IMR-90 (cell line): ENCODE results near the gene SOX6. TPM values are rescaled to one million over a fixed set of nuclear protein-coding genes. Genes with fewer than 3 reads are reported as not detected.

ENCODE experiments used
- ATAC-seq: fragments of 200-7000 bp; cut with Tn5 transposase; 2 replicates; pipeline ENCODE4 v1.9.1; 2020; ENCODE audit warnings: low read depth, mild to moderate bottlenecking, moderate library complexity
- BruUV-seq: library from RNA; stranded (reverse); fragments of 400-500 nt; replicated peaks from 2 replicates; lab custom pipeline; 2021; lab: Mats Ljungman, UMichigan
- CTCF ChIA-PET: fragments of 300-600 bp; formaldehyde crosslinking; extraction: SDS; loops from one replicate; lab custom pipeline; 2021; ENCODE audit warnings: antibody characterized with exemption; lab: Yijun Ruan, JAX
- POLR2A ChIA-PET: fragments of 300-600 bp; sonication (Branson Sonifier 250); formaldehyde crosslinking; loops from one replicate; lab custom pipeline; 2022; ENCODE audit warnings: antibody characterized with exemption; ENCODE audit not compliant: unreplicated experiment; lab: Charles Lee
- DNase-seq: peaks from one replicate; pipeline ENCODE4 v3.0.0; 2013
- H2AFZ ChIP-seq: replicated peaks from 2 replicates; pipeline ENCODE3; 2013; ENCODE audit warnings: low read length, mild to moderate bottlenecking; ENCODE audit not compliant: poor library complexity
- H2AK5ac ChIP-seq: 2 replicates; pipeline ENCODE4 v1.6.1; 2013; ENCODE audit warnings: low read depth, low read length, inconsistent platforms
- H2AK9ac ChIP-seq: replicated peaks from 2 replicates; pipeline ENCODE3; 2013; ENCODE audit warnings: mild to moderate bottlenecking, low read depth, low read length, moderate library complexity; ENCODE audit not compliant: poor library complexity
- H2BK120ac ChIP-seq: 2 replicates; pipeline ENCODE4 v1.6.1; 2013; ENCODE audit warnings: low read depth, low read length, inconsistent platforms
- H2BK15ac ChIP-seq: 3 replicates; pipeline ENCODE4 v1.6.1; 2013; ENCODE audit warnings: low read depth, low read length, inconsistent platforms
- H2BK20ac ChIP-seq: 2 replicates; pipeline ENCODE4 v1.6.1; 2013; ENCODE audit warnings: low read depth, mild to moderate bottlenecking, inconsistent platforms, low read length, moderate library complexity
- H2BK5ac ChIP-seq: 2 replicates; pipeline ENCODE4 v1.6.1; 2013; ENCODE audit warnings: mild to moderate bottlenecking, low read depth, low read length, inconsistent platforms; ENCODE audit not compliant: poor library complexity, severe bottlenecking
- H3K14ac ChIP-seq: replicated peaks from 2 replicates; pipeline ENCODE4 v1.6.1; 2013; ENCODE audit warnings: low read depth, low read length, inconsistent platforms
- H3K18ac ChIP-seq: 2 replicates; pipeline ENCODE4 v1.6.1; 2013; ENCODE audit warnings: low read depth, low read length, control low read depth
- H3K23ac ChIP-seq: 2 replicates; pipeline ENCODE4 v1.6.1; 2013; ENCODE audit warnings: low read depth, low read length, inconsistent platforms
- H3K27ac ChIP-seq: 2 replicates; pipeline ENCODE4 v1.5.1; 2013; ENCODE audit warnings: mild to moderate bottlenecking, control low read depth, low read length; ENCODE audit not compliant: insufficient read depth
- H3K27me3 ChIP-seq: 2 replicates; pipeline ENCODE4 v1.6.1; 2013; ENCODE audit warnings: low read length; ENCODE audit not compliant: control insufficient read depth, insufficient read depth
- H3K36me3 ChIP-seq: 2 replicates; pipeline ENCODE4 v1.6.1; 2013; ENCODE audit warnings: low read length, mixed read lengths; ENCODE audit not compliant: control insufficient read depth, insufficient read depth
- H3K4ac ChIP-seq: 2 replicates; pipeline ENCODE4 v1.6.1; 2013; ENCODE audit warnings: low read depth, low read length, inconsistent platforms
- H3K4me1 ChIP-seq: 2 replicates; pipeline ENCODE4 v1.6.1; 2013; ENCODE audit warnings: low read length, mixed read lengths; ENCODE audit not compliant: control insufficient read depth, insufficient read depth
- H3K4me2 ChIP-seq: 2 replicates; pipeline ENCODE4 v1.6.1; 2013; ENCODE audit warnings: low read depth, mild to moderate bottlenecking, control low read depth, low read length, moderate library complexity
- H3K4me3 ChIP-seq: 2 replicates; pipeline ENCODE4 v1.5.1; 2013; ENCODE audit warnings: low read depth, mild to moderate bottlenecking, control low read depth, low read length, moderate library complexity; ENCODE audit not compliant: insufficient read depth
- H3K56ac ChIP-seq: 2 replicates; pipeline ENCODE4 v1.6.1; 2013; ENCODE audit warnings: low read length, inconsistent platforms; ENCODE audit not compliant: insufficient read depth; ENCODE audit errors: extremely low read depth
- H3K79me1 ChIP-seq, 2 experiments: 2 replicates each; pipeline ENCODE4 v1.6.1; 2013; ENCODE audit warnings: low read length in 2 of 2, inconsistent platforms in 1 of 2, low read depth in 1 of 2
- H3K9ac ChIP-seq: 2 replicates; pipeline ENCODE4 v1.6.1; 2013; ENCODE audit warnings: low read depth, low read length, control low read depth
- H3K9me1 ChIP-seq: 2 replicates; pipeline ENCODE4 v1.6.1; 2013; ENCODE audit warnings: low read length, inconsistent platforms; ENCODE audit not compliant: insufficient read depth
- H3K9me3 ChIP-seq: 2 replicates; pipeline ENCODE4 v1.6.1; 2013; ENCODE audit warnings: low read length; ENCODE audit not compliant: control insufficient read depth, insufficient read depth
- H4K20me1 ChIP-seq: 2 replicates; pipeline ENCODE4 v1.6.1; 2013; ENCODE audit warnings: low read length, inconsistent platforms; ENCODE audit not compliant: insufficient read depth
- H4K5ac ChIP-seq: 2 replicates; pipeline ENCODE4 v1.6.1; 2013; ENCODE audit warnings: mild to moderate bottlenecking, low read depth, low read length, control low read depth
- H4K8ac ChIP-seq, 2 experiments: 2 replicates each; pipeline ENCODE4 v1.6.1; 2013; ENCODE audit warnings: low read depth in 2 of 2, low read length in 2 of 2, control low read depth in 1 of 2, inconsistent platforms in 1 of 2
- H4K91ac ChIP-seq: 2 replicates; pipeline ENCODE4 v1.6.1; 2013; ENCODE audit warnings: low read depth, low read length, inconsistent platforms; ENCODE audit not compliant: insufficient read depth
- BHLHE40 ChIP-seq: fragments of 150-350 bp; IDR thresholded peaks from 2 replicates; pipeline ENCODE4 v1.6.1; 2016; ENCODE audit warnings: mild to moderate bottlenecking, low read depth, low read length
- CEBPB ChIP-seq: IDR thresholded peaks from 2 replicates; pipeline ENCODE4 v1.6.1; 2012; ENCODE audit warnings: low read depth, low read length, improper control_type of control experiment
- CHD1 ChIP-seq: IDR thresholded peaks from 2 replicates; pipeline ENCODE4 v1.6.1; 2012; ENCODE audit warnings: low read depth, low read length, improper control_type of control experiment
- CTCF ChIP-seq: conservative IDR thresholded peaks from 2 replicates; pipeline ENCODE4 v1.5.1; 2012; ENCODE audit warnings: mild to moderate bottlenecking, low read depth, low read length, improper control_type of control experiment
- ELK1 ChIP-seq: fragments of 150-350 bp; IDR thresholded peaks from 2 replicates; pipeline ENCODE4 v1.6.1; 2016; ENCODE audit warnings: low read depth, mild to moderate bottlenecking, low read length, moderate library complexity, borderline replicate concordance
- FOS ChIP-seq: fragments of 150-350 bp; IDR thresholded peaks from 2 replicates; pipeline ENCODE4 v1.6.1; 2016; ENCODE audit warnings: low read depth, low read length
- MAFK ChIP-seq: IDR thresholded peaks from 2 replicates; pipeline ENCODE4 v1.6.1; 2012; ENCODE audit warnings: low read depth, low read length, improper control_type of control experiment
- MAZ ChIP-seq: IDR thresholded peaks from 2 replicates; pipeline ENCODE4 v1.6.1; 2012; ENCODE audit warnings: low read depth, mild to moderate bottlenecking, low read length, improper control_type of control experiment, moderate library complexity, borderline replicate concordance
- MXI1 ChIP-seq: IDR thresholded peaks from 2 replicates; pipeline ENCODE4 v1.6.1; 2012; ENCODE audit warnings: low read depth, mild to moderate bottlenecking, low read length, moderate library complexity, borderline replicate concordance
- NFE2L2 ChIP-seq: fragments of 150-350 bp; IDR thresholded peaks from 2 replicates; pipeline ENCODE4 v1.6.1; 2016; ENCODE audit warnings: low read depth, mild to moderate bottlenecking, low read length
- POLR2A ChIP-seq: IDR thresholded peaks from 2 replicates; pipeline ENCODE4 v1.6.1; 2012; ENCODE audit warnings: mild to moderate bottlenecking, low read depth, low read length
- RCOR1 ChIP-seq: IDR thresholded peaks from 2 replicates; pipeline ENCODE4 v1.6.1; 2012; ENCODE audit warnings: mild to moderate bottlenecking, low read length, improper control_type of control experiment; ENCODE audit not compliant: insufficient replicate concordance
- RFX5 ChIP-seq: IDR thresholded peaks from 2 replicates; pipeline ENCODE4 v1.8.0; 2012; ENCODE audit warnings: low read depth, mild to moderate bottlenecking, low read length, moderate library complexity
- SMC3 ChIP-seq: fragments of 150-350 bp; IDR thresholded peaks from 2 replicates; pipeline ENCODE4 v1.6.1; 2016; ENCODE audit warnings: low read depth, mild to moderate bottlenecking, antibody characterized with exemption, low read length, moderate library complexity
- USF2 ChIP-seq: fragments of 150-350 bp; IDR thresholded peaks from 2 replicates; pipeline ENCODE4 v1.6.1; 2017; ENCODE audit warnings: mild to moderate bottlenecking, antibody characterized with exemption, low read length, low read depth
- WGBS, 2 experiments: methylation state at CpG; one replicate each; pipeline versions ENCODE4 v1.1.5 to v1.1.7; 2013; ENCODE audit warnings: missing lambda C conversion rate in 2 of 2; ENCODE audit not compliant: insufficient read length in 1 of 2; ENCODE audit errors: extremely low coverage in 2 of 2; 5-methylcytosine and 5-hydroxymethylcytosine counted together
- dilution Hi-C: fragments of 300-500 bp; cut with HindIII; formaldehyde crosslinking; loops from one replicate; pipeline ENCODE4 v1.14.3; 2018; ENCODE audit warnings: low sequenced_read_pairs; ENCODE audit not compliant: unreplicated experiment
- in situ Hi-C: fragments of 300-500 bp; cut with MboI; formaldehyde crosslinking; loops from 3 replicates; pipeline ENCODE4 v1.14.3; 2019; ENCODE audit warnings: low sequenced_read_pairs, inconsistent platforms, mixed read lengths
- intact Hi-C: fragments of 100-400 bp; cut with micrococcal nuclease; formaldehyde crosslinking; loops from 2 replicates; pipeline ENCODE4 v1.10.0; 2022
- polyA plus RNA-seq, 3 experiments: library from polyadenylated mRNA; depleted of rRNA; stranded (reverse); fragments of >200 nt; gene quantifications; 2 replicates each; pipeline ENCODE4 v1.2.3, GENCODE V29; 2012; ENCODE audit warnings: low replicate concordance in 1 of 3
- total RNA-seq: library from RNA; depleted of rRNA; stranded (reverse); fragments of >200 nt; gene quantifications from 2 replicates; pipeline ENCODE4 v1.2.3, GENCODE V29; 2012

Gene SOX6
- total and polyA plus RNA-seq, 2 of the 4 experiments (the other 2 are of a cell fraction) = 1.7 to 7.7 TPM

GRCh38 chr11:16194566-16194965, 161.8 kb downstream of the SOX6 start:
- WGBS, 2 experiments = no CpG with 5 or more reads among the region's 2 CpGs
- peak overlapping the region; percentile 85 for H2BK5ac ChIP-seq
- no peak overlapping the region for H3K9ac ChIP-seq
- H4K91ac ChIP-seq = peak overlapping the region; percentile 26
- H3K9me1 ChIP-seq = 0 out of 2 replicates have a peak, but pooled peaks cover 2% of the 10 kb centered on the region
- H3K23ac ChIP-seq = peak overlapping the region; percentile 67; the same call in 1 of the 2 replicates
- intact Hi-C loops (loop anchor here (5.0 kb wide), 1 partner anchor 542 kb away; no protein-coding TSS in a partner anchor), dilution Hi-C loops (no loop called here), in situ Hi-C loops (no loop called here)
- DNase-seq = peak; percentile 11
- peak overlapping the region; percentile 71 for H3K14ac ChIP-seq
- peak overlapping the region; percentile 12; the same call in 1 of the 2 replicates for H3K27ac ChIP-seq
- no peak overlapping the region for H2AFZ ChIP-seq
- POLR2A ChIA-PET = interaction anchor here (0.6 kb wide), 1 partner anchor 642 kb away, joined by 3 read pairs; no protein-coding TSS in a partner anchor
- peaks cover 0 to 2% of the 10 kb centered on the region in 2 experiments; a peak in 2 of 4 replicates for H3K79me1 ChIP-seq
- H3K4me2 ChIP-seq = no peak overlapping the region
- H2BK20ac ChIP-seq = peak overlapping the region; percentile 69
- H2BK15ac ChIP-seq = peak overlapping the region; percentile 8; the same call in 2 of the 3 replicates
- H2BK120ac ChIP-seq = peak overlapping the region; percentile 84
- H3K4me1 ChIP-seq = peaks cover 5% of the 10 kb centered on the region
- no peaks in the 10 kb centered on the region for H4K20me1 ChIP-seq
- H3K56ac ChIP-seq = no peak overlapping the region
- peak overlapping the region; percentile 8 for H4K5ac ChIP-seq
- no peak overlapping the region for H2AK9ac ChIP-seq
- no peaks in the 10 kb centered on the region for H3K36me3 ChIP-seq
- peak overlapping the region; percentile 70; the same call in 1 of the 2 replicates for H2AK5ac ChIP-seq
- BruUV-seq = no TSS peak
- H3K18ac ChIP-seq = peak overlapping the region; percentile 81; the same call in 1 of the 2 replicates
- no peaks in the 10 kb centered on the region for H3K27me3 ChIP-seq
- no peak for ATAC-seq
- TF ChIP-seq CTCF = no peak
- TF ChIP-seq MXI1 = no peak
- no peak for TF ChIP-seq RFX5
- TF ChIP-seq POLR2A = no peak
- no peak for TF ChIP-seq CHD1
- no peak for TF ChIP-seq FOS
- no peak for TF ChIP-seq MAZ
- no peak for TF ChIP-seq USF2
- no peak for TF ChIP-seq MAFK
- no peak for TF ChIP-seq RCOR1
- TF ChIP-seq NFE2L2 = no peak
- TF ChIP-seq CEBPB = no peak
- TF ChIP-seq SMC3 = no peak
- TF ChIP-seq ELK1 = no peak
- TF ChIP-seq BHLHE40 = no peak
- H3K4me3 ChIP-seq = no peak overlapping the region
- H3K9me3 ChIP-seq = no peaks in the 10 kb centered on the region
- H3K4ac ChIP-seq = peak overlapping the region; percentile 59
- peak overlapping the region in 1 of 2 experiments; percentile 77; a peak in 2 of 4 replicates for H4K8ac ChIP-seq
- CTCF ChIA-PET = interaction anchor here (1.4 kb wide), 1 partner anchor 10 kb away, joined by 4 read pairs; no protein-coding TSS in a partner anchor
